Jurkat, Clone E6-1 (cell line): ENCODE results near the gene LRIG2.
"Not testable (repeated sequence)": the region's sequence is repeated elsewhere in the genome, so short reads cannot be mapped to it uniquely, and the experiment has no call there.

Experiments
- DNase-seq: peaks from one replicate; pipeline ENCODE4 v3.0.0-alpha.2; 2011; ENCODE audit warnings: low read depth, low spot score
- H3K4me3 ChIP-seq: 2 replicates; pipeline ENCODE4 v1.5.1; 2011; ENCODE audit warnings: mild to moderate bottlenecking, low read length, control low read depth, moderate library complexity

Gene LRIG2

DNA sequence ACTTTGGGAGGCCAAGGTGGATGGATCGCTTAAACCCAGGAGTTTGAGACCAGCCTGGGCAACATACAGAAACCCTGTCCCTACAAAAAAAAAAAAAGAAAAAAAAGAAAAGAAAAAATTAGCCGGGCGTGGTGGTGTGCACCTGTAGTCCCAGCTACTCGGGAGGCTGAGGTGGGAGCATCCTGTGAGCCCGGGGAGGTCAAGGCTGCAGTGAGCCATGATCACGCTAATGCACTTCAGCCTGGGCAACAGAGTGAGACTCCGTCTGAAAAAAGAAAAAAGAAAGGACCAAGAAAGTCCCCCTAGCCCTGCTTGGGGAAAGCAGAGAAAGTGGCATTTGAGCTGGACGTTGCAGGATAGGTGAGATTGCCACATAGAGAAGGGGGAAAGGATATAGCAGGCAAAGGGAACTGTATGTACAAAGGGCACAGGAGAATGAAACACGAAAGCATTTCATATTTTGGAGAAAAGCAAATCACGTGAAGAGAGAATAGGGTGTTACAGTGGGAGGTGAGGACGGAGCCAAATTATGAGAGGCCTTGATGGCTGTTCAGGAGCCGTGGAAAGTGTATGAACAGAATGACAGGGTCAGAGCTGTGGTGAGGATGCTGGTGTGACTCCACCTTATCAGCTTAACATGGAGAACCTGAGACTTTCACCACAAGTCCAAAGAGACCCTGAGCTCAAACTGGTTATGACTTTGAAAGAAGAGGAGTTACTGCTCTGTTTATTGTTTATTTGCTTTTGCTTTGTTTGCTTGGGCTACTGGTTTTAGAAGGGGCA, 19.5 kb upstream of the LRIG2 start:
- no peak overlapping the region for H3K4me3 ChIP-seq
- no peak for DNase-seq

GRCh38 chr1:113055570-113055969, 17.4 kb upstream of the LRIG2 start:
- H3K4me3 ChIP-seq = no peak overlapping the region
- DNase-seq = no peak

DNA sequence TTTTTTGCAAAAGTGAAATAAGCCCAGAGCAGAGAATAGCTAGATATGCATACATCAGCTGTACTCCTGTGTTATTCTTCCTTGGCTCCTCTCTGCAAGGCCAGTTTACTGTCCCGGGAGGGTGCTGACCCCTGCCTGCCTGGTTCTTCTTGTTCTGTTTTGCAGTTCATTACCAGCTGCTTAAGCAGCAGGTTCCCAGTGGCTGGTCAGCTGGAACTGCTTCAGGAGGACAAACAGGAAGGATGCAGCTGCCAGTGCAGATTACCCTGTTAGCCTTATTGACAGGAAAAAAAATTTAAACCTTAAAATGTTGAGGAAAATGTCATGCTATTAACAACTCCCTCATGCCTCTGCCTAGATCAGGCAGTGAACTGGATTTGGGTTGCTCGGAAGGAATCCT, 16.0 kb upstream of the LRIG2 start:
- H3K4me3 ChIP-seq = no peak overlapping the region
- no peak for DNase-seq

DNA sequence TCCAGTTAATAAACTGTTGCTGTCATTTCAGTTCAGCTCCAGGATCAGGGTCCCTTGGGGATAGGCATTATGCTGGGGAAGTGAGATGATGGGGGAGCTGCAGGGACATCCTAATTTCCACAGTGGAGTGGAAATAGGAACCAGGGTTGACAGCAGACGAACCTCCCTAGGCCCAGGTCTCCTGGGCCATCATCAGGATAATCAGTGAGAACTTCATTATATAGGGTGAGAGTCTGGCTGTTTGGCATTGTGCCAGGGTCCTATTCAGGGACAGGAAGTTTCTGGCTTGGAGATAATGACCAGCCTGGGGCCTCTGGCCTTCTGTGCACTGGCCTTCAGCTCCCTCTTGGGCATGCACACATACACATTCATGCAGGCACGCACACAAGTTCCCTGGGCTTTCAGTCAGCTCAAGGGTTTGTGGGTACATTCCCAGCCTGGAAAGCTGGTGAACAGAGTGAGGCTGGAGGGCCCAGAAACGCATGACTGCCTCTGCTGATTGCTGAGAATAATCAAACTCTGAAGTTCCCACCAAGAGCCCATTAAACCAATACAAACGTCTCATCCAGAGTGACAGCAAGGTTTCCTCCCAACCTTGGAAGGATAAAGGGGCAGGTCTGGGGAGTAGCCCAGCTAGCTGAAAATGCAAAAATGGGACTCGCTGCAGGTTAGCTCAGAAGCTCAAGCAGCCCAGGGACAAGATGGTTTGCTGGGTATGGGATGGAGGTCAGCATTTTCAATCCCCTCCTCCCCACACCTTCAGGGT, 13.9 kb upstream of the LRIG2 start:
- no peak for DNase-seq
- no peak overlapping the region for H3K4me3 ChIP-seq

GRCh38 chr1:113063456-113063855, 9.5 kb upstream of the LRIG2 start:
- not testable (repeated sequence) for H3K4me3 ChIP-seq, DNase-seq

DNA sequence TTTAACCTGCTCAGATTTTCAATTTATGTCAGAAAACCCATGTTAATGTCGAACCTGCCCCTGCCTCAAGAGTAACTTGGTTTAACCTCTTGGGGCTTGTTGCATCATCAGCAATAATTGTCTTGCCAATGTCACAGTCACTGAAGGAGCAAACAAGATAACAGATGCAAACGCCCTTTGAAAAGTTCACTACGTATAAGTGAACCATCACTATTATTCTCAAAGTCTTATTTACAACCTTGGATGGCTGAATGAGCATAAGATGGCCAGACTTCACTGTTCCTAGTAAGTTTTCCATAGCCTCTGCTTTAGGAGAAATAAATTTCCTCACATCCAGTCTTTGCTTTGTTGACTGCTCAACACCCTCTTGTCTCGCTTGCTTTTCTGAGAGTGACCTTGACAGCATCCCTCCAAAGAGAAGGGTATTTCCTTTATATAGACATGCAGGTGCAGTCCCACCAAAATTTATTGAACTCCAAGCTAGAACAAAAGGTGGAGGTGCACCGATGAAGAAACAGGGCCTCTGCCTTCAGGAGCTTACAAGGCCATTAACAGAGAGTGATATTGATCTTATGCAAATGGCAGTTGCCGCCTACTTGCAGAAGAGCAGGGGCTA, 749 bp upstream of the LRIG2 start:
- no peak for DNase-seq
- H3K4me3 ChIP-seq = peak overlapping the region; percentile 92

DNA sequence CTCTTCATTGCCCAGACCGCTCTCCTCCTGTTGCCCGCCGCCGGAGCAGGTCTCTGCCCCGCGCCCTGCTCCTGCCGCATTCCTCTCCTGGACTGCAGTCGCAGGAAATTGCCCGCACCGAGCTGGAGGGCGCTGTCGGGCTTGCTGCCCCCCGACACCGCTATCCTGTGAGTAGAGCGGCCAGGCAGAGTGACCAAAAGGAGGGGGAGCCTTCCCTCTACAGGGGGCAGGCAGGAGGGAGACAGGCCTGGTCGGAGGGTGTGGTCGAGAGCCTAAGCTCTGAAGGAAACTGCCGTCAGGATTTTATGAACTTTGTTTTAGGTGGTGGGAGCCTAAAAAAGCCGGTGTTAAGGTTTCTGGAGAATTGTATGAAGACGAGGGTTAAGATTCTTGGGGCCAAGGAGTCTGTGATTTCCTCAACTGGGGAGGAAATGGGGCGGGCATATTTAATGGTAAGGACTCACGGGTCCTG, 517 bp downstream of the LRIG2 start:
- no peak for DNase-seq
- H3K4me3 ChIP-seq = peak overlapping the region; percentile 92

DNA sequence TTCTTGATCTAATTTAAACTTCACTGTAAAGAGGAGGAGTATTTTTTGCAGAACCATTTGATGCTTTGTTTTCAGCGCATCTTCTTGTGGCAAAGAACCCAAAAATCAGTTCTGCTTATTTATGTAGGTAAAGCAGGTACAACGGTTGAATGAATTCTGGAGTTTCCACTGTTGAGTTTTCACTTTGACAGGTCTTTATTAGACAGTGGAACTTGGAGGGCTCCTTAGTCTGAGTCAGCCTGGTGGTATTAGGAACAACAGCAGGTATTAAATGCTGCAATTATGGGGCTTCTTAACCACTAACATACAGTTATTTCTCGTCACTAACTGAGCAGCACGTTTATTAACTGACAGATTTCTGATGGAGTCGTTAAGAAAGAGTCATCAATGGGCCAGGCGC, 1.2 kb downstream of the LRIG2 start:
- peak overlapping the region; percentile 92 for H3K4me3 ChIP-seq

DNA sequence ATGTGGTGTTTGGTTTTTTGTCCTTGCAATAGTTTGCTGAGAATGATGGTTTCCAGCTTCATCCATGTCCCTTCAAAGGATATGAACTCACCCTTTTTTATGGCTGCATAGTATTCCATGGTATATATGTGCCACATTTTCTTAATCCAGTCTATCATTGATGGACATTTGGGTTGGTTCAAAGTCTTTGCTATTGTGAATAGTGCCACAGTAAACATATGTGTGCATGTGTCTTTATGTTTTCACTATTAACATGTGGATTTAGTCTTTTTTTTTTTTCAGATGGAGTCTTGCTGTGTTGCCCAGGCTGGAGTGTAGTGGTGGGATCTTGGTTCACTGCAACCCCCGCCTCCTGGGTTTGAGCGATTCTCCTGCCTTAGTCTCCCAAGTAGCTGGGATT, 5.0 kb downstream of the LRIG2 start:
- H3K4me3 ChIP-seq, DNase-seq: not testable (repeated sequence)

More for the DNA sequence above, 1.2 kb downstream of the LRIG2 start:
- DNase-seq = no peak

DNA sequence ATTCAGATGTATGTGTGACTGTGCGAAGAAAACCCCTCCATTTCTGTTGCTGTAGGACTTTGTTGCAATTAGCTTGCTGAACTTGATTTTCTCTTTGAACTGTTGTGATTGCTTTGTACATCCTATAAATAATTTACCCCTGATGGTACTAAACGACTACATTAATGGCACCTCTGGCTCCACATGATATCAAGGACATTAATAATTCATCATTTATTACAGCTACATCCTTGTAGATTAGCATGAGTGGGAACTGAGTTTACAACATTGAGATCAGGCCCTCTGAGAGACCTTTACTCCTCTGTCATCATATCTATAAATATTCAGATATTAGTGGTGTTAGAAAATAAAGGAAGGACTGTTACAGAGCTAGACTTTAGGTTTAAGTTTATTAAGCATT, 13.5 kb downstream of the LRIG2 start:
- H3K4me3 ChIP-seq = no peak overlapping the region
- DNase-seq = no peak

DNA sequence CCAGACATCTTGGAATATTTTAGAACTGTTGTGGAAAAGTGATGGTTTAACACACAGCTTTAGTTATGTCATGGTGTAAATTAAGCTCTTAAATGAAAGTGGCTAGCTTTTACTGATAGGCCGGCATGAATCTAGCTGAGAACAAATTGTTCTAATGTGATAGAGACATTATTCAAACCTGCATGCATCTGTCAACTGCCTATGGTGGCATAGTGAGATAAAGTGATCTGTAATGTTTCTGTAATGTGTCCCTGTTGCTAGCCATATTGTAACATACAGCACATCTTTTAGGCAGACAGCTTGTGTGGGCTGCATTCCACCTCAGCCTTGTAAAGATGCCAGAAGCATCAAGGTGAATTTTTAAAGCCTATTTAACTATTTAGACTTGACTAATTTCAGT, 16.0 kb downstream of the LRIG2 start:
- no peak overlapping the region for H3K4me3 ChIP-seq
- no peak for DNase-seq

- DNase-seq = no peak
- H3K4me3 ChIP-seq = no peak overlapping the region
Measured at GRCh38 chr1:113090051-113090450, 17.1 kb downstream of the LRIG2 start.

DNA sequence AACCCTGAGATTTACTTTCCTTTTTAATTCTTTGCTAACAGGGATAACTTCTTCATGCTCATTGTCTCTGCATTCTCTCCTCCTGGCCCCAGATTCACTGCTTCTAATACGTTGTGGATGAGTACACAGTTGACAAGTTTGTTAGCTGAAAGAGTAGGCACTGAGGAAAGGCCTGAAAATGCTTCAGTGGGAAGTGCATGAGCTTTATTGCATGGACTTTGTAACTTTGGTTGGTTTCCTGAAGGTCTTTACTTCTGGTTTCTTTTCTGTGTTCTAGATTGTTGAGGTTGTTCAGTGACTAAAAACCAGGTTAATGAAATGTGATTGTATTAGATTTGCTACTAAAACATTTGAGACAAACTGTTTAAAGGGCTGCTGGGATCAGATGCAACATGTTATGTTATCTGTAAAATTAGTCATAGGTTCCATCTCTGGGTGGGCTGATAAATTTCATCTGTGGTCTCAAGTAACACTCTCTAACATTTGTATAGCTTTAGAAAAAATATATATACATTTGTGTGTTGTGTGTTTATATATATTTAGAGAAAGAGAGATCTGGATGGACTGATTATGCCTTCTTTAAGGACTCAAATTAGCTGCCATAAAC, 19.1 kb downstream of the LRIG2 start:
- DNase-seq = no peak
- H3K4me3 ChIP-seq = no peak overlapping the region

GRCh38 chr1:113094506-113094905, 21.5 kb downstream of the LRIG2 start:
- DNase-seq = no peak
- H3K4me3 ChIP-seq = no peak overlapping the region

DNA sequence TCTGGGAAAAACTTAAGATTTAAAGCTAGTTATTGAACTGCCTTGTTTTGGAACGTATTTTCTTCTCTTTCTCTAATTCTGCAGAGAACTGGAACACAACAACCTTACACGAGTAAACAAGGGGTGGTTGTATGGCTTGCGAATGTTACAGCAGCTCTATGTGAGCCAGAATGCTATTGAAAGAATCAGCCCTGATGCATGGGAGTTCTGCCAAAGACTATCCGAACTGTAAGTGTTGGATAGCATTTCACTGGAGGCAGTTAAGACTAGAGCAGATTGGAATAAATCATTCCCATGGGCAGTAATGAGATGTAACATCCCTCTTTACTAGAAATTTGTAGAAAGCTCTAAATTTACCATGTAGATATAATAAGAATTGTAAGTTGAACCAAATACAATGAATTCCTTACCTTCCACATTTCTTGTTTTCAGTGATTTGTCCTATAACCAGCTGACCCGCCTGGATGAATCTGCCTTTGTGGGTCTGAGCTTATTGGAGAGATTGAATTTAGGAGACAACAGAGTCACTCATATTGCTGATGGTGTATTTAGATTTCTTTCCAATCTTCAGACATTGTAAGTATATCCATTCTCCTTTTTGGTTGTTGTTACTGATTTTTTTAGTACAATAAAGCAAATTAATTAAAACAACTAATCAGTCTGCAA, 22.9 kb downstream of the LRIG2 start:
- no peak overlapping the region for H3K4me3 ChIP-seq
- DNase-seq = no peak

GRCh38 chr1:113096493-113096892, 23.5 kb downstream of the LRIG2 start:
- no peak overlapping the region for H3K4me3 ChIP-seq
- no peak for DNase-seq

DNA sequence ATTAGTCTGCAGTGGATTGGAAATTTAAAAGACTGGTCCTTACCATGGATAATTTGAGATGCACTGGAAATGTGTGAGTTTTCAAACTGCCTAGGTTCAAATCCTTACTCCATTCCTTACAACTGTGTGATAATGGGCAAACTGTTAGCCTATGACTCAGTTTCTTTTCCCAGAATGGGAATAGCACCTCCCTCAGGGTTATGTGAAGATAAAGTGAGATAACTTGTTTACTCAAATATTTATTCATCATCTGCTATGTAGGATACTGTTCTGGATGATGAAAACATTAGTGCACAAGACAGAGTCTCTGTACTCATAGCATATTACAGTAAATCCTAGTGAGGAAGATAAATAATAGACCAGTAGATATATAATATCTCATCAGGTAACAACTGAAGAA, 28.6 kb downstream of the LRIG2 start:
- no peak for DNase-seq
- no peak overlapping the region for H3K4me3 ChIP-seq

DNA sequence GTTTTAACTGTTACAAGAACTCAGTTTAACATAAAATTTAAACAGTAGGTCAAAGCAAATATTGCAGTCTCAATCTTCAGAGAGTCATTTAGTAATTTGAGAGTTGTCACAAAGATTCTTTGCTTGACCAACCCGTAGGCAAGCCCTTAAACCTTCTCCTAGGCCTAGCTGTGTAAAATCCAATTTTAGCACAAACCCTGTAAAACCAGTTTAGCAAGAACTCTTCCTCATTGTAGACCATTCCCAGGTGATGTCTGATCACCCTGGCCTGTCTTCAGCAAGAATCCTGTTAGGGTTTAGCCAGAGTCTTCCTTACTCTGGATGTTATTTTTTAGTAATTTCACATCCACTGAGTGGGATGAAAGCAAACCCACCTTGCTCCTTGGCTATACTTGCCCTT, 30.1 kb downstream of the LRIG2 start:
- no peak overlapping the region for H3K4me3 ChIP-seq
- no peak for DNase-seq

- H3K4me3 ChIP-seq = no peak overlapping the region
- no peak for DNase-seq
Measured at GRCh38 chr1:113103977-113104376, 31.0 kb downstream of the LRIG2 start.
